SU-DHL-6 (cell line): ENCODE data around the gene FKBP10.

Experiments used
- H2AFZ ChIP-seq: fragments of 200-600 bp; sonication (generic); 2 replicates; pipeline ENCODE4 v1.6.1; 2014; ENCODE audit warnings: low read depth, mild to moderate bottlenecking, moderate library complexity, mixed read lengths, antibody characterized with exemption, low read length; ENCODE audit not compliant: severe bottlenecking
- H3F3A ChIP-seq: fragments of 200-600 bp; shearing (Covaris generic); 2 replicates; pipeline ENCODE4 v1.6.0; 2016; ENCODE audit warnings: antibody characterized with exemption, mild to moderate bottlenecking; ENCODE audit not compliant: insufficient read depth
- H3K27ac ChIP-seq: fragments of 200-600 bp; sonication (generic); 2 replicates; pipeline ENCODE4 v1.5.1; 2016; ENCODE audit warnings: low read depth, mild to moderate bottlenecking, low read length, moderate library complexity, mixed read lengths
- H3K27me3 ChIP-seq: fragments of 200-600 bp; sonication (generic), shearing (Covaris generic); 2 replicates; pipeline ENCODE4 v1.6.0; 2014; ENCODE audit warnings: mild to moderate bottlenecking, low read length
- H3K36me3 ChIP-seq: fragments of 200-600 bp; sonication (generic); 2 replicates; pipeline ENCODE4 v1.6.1; 2014; ENCODE audit warnings: mild to moderate bottlenecking, low read length, mixed read lengths
- H3K4me2 ChIP-seq: fragments of 300-600, 200-600 bp; shearing (Covaris generic), sonication (generic); 2 replicates; pipeline ENCODE4 v1.6.0; 2014; ENCODE audit warnings: low read length, low read depth, mild to moderate bottlenecking; ENCODE audit not compliant: poor library complexity, severe bottlenecking
- H3K4me3 ChIP-seq: fragments of 200-600 bp; sonication (generic); 2 replicates; pipeline ENCODE4 v1.5.1; 2014; ENCODE audit warnings: antibody characterized with exemption, low read length, mild to moderate bottlenecking, mixed read lengths; ENCODE audit not compliant: insufficient read depth, poor library complexity, severe bottlenecking
- H3K79me2 ChIP-seq: fragments of 200-600 bp; sonication (generic); 2 replicates; pipeline ENCODE4 v1.6.1; 2014; ENCODE audit warnings: mild to moderate bottlenecking, low read length, moderate library complexity; ENCODE audit not compliant: insufficient read depth
- H3K9ac ChIP-seq: fragments of 200-600 bp; sonication (generic); 2 replicates; pipeline ENCODE4 v1.7.0; 2014; ENCODE audit warnings: mild to moderate bottlenecking, low read length
- H3K9me2 ChIP-seq: fragments of 200-600 bp; sonication (generic); replicated peaks from 2 replicates; pipeline ENCODE4 v1.6.1; 2014; ENCODE audit warnings: low read length; ENCODE audit not compliant: insufficient read depth
- H3K9me3 ChIP-seq: fragments of 200-600 bp; sonication (generic); 2 replicates; pipeline ENCODE4 v1.6.1; 2014; ENCODE audit warnings: low read length, mixed read lengths; ENCODE audit not compliant: insufficient read depth
- H4K20me1 ChIP-seq: fragments of 200-600 bp; sonication (generic); 2 replicates; pipeline ENCODE4 v1.6.1; 2014; ENCODE audit warnings: low read depth, mild to moderate bottlenecking, antibody characterized with exemption, low read length, moderate library complexity, mixed read lengths
- CTCF ChIP-seq: fragments of 200-600 bp; sonication (generic); IDR thresholded peaks from one replicate; pipeline ENCODE4 v1.5.1; 2017; ENCODE audit warnings: antibody characterized with exemption, mild to moderate bottlenecking, low read length, moderate library complexity; ENCODE audit not compliant: insufficient read depth, poor library complexity, severe bottlenecking
- EZH2phosphoT487 ChIP-seq: fragments of 200-600 bp; sonication (generic), shearing (Covaris generic); conservative IDR thresholded peaks from 2 replicates; pipeline ENCODE4 v1.6.1; 2018; ENCODE audit warnings: mild to moderate bottlenecking, antibody characterized with exemption, low read length, moderate library complexity, mixed read lengths

Gene FKBP10

DNA sequence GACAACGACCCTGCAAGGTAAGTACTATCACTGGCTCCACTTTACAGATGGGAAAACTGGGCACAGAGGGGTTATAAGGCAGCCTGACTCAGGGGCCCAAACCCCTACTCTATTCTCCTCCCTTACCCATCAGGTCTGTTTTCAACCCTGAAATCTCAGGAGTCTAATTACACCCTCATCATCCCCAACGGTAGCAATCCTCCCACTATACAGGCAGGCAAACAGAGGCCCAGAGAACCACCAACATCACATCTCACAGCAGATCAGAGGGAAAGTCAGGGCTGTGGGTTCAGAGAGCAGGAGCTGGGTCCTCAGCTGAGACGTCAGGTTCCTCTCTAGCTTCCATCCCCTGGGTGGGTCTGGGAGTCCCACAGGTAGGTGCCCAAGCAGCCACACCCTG, 42.8 kb upstream of the FKBP10 start:
- Histone ChIP-seq H3K27me3 (no peaks in the 10 kb centered on the region), H3K27ac (no peak overlapping the region), H3K4me3 (no peak overlapping the region), H3K4me2 (no peak overlapping the region), H2AFZ (no peak overlapping the region), H3K9ac (no peak overlapping the region), H3K79me2 (no peaks in the 10 kb centered on the region), H3F3A (no peaks in the 10 kb centered on the region), H3K9me3 (no peaks in the 10 kb centered on the region), H4K20me1 (no peaks in the 10 kb centered on the region), H3K9me2 (no peaks in the 10 kb centered on the region), H3K36me3 (no peaks in the 10 kb centered on the region)
- TF ChIP-seq CTCF = no peak
- TF ChIP-seq EZH2phosphoT487 = no peak

DNA sequence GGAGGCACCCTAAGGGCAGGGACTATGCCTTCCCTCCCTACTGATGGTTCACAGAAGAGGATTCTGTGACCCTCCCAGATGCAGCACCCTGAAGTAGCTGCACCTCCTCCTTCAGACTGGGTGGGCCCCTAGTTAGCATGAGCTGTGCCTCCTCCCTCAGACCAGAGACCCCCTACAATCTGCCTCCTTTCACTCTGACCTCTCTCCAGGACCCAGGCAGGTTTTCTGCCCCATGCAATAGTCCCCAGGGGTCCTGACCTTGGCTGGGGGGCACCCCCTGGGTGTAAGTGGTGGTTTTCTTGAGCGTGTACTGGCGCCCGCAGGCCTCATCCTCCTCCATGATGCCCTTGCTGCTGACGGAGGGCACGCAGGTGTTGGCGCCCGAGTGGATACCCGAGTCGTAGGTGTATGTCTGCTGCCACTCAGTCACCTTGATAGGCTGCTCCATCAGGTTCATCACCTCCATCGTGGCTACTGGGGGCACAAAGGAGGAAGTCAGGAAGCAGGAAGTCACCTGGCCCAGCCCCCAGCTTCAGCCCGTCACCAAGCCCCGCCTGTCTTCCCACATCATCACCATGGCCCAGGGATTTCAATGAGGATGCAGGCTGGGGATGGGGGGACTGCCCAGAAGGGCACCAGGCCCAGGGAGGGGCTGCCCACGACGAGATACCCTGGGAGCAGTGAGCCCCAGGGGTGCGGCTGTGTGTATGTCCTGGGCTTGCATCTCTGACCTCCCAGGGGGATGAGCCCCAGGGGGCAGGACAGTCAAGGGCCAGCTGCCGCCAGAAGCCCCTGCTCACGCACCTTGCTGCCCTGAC, 41.2 kb upstream of the FKBP10 start:
- no peaks in the 10 kb centered on the region for H3F3A ChIP-seq
- no peaks in the 10 kb centered on the region for H3K9me2 ChIP-seq
- TF ChIP-seq CTCF = no peak
- TF ChIP-seq EZH2phosphoT487 = no peak
- no peaks in the 10 kb centered on the region for H4K20me1 ChIP-seq
- no peak overlapping the region for H3K4me2 ChIP-seq
- no peak overlapping the region for H3K27ac ChIP-seq
- no peak overlapping the region for H3K4me3 ChIP-seq
- no peaks in the 10 kb centered on the region for H3K79me2 ChIP-seq
- peak overlapping the region; percentile 50 for H2AFZ ChIP-seq
- H3K9ac ChIP-seq = no peak overlapping the region
- H3K36me3 ChIP-seq = no peaks in the 10 kb centered on the region
- H3K9me3 ChIP-seq = no peaks in the 10 kb centered on the region
- H3K27me3 ChIP-seq = no peaks in the 10 kb centered on the region

GRCh38 chr17:41772218-41772585, 40.6 kb upstream of the FKBP10 start:
- H2AFZ ChIP-seq = peak overlapping the region; percentile 50
- no peaks in the 10 kb centered on the region for H3K79me2 ChIP-seq
- TF ChIP-seq EZH2phosphoT487 = no peak
- TF ChIP-seq CTCF = no peak
- no peak overlapping the region for H3K9ac ChIP-seq
- H3K4me2 ChIP-seq = no peak overlapping the region
- no peaks in the 10 kb centered on the region for H3K36me3 ChIP-seq
- H4K20me1 ChIP-seq = no peaks in the 10 kb centered on the region
- no peak overlapping the region for H3K4me3 ChIP-seq
- no peaks in the 10 kb centered on the region for H3K9me3 ChIP-seq
- no peak overlapping the region for H3K27ac ChIP-seq
- H3K27me3 ChIP-seq = no peaks in the 10 kb centered on the region
- H3F3A ChIP-seq = no peaks in the 10 kb centered on the region
- no peaks in the 10 kb centered on the region for H3K9me2 ChIP-seq
